GDM1 (cell line): ENCODE measurements around the gene FGFR1OP2.

Experiments used
- DNase-seq: peaks from one replicate; lab custom pipeline; 2025; lab: John Stamatoyannopoulos, UW

The FGFR1OP2 gene

GRCh38 chr12:27003421-27004381 lies 65.4 kb downstream of the FGFR1OP2 start:
- DNase-seq = no peak

- no peak for DNase-seq
Measured at GRCh38 chr12:27005495-27005894, 67.2 kb downstream of the FGFR1OP2 start.

- DNase-seq = no peak
Measured at GRCh38 chr12:27006797-27007467, 68.7 kb downstream of the FGFR1OP2 start.

GRCh38 chr12:27008081-27008480 lies 69.8 kb downstream of the FGFR1OP2 start:
- no peak for DNase-seq

- DNase-seq = no peak
Measured at GRCh38 chr12:27009881-27010301, 71.6 kb downstream of the FGFR1OP2 start.

GRCh38 chr12:27012239-27012981 lies 74.1 kb downstream of the FGFR1OP2 start:
- no peak for DNase-seq

GRCh38 chr12:27012982-27013255 lies 74.6 kb downstream of the FGFR1OP2 start:
- DNase-seq = no peak

GRCh38 chr12:27013611-27014084 lies 75.4 kb downstream of the FGFR1OP2 start:
- DNase-seq = no peak

- DNase-seq = peak; percentile 89
Measured at GRCh38 chr12:27014085-27014858, 76.0 kb downstream of the FGFR1OP2 start, which contains the start of gene TM7SF3. Gene TM7SF3, minus strand, starts transcription at chr12:27014384. Its CDS starts 216 bp downstream, at chr12:27014168.

- DNase-seq = no peak
Measured at GRCh38 chr12:27014859-27015729, 76.8 kb downstream of the FGFR1OP2 start.

GRCh38 chr12:27015730-27016076 lies 77.4 kb downstream of the FGFR1OP2 start:
- no peak for DNase-seq
